Activated T-helper 2 cell treated with anti-CD3 and anti-CD28 coated beads, Interferon-gamma antibody, Interleukin-2, Interleukin-4, amounts not matched to agents 10 μg/mL and 5 μg/mL and 100 μg/mL, durations not matched to agents 14 hours and 24 hours and 36 hours (primary cell): ENCODE data around the gene CDHR4. TPM values are rescaled to one million over a fixed set of nuclear protein-coding genes. Genes with fewer than 3 reads are reported as not detected.
A peak's percentile ranks its signal among the peaks of the same experiment; 100 is the strongest.
"Not testable (repeated sequence)": the region's sequence is repeated elsewhere in the genome, so short reads cannot be mapped to it uniquely, and the experiment has no call there.

Experiments used
- DNase-seq: peaks from one replicate; pipeline ENCODE4 v3.0.0; 2021; ENCODE audit warnings: low spot score
- H3K27ac Mint-ChIP-seq: one replicate; pipeline ENCODE4 v1.8.0; 2021; ENCODE audit warnings: mixed read lengths
- H3K27me3 Mint-ChIP-seq: one replicate; pipeline ENCODE4 v1.8.0; 2021; ENCODE audit warnings: low read depth, mixed read lengths
- H3K36me3 Mint-ChIP-seq: one replicate; pipeline ENCODE4 v1.8.0; 2021; ENCODE audit warnings: low read depth, mixed read lengths
- H3K4me1 Mint-ChIP-seq: one replicate; pipeline ENCODE4 v1.8.0; 2021; ENCODE audit warnings: low read depth, mixed read lengths
- H3K4me3 Mint-ChIP-seq: one replicate; pipeline ENCODE4 v1.8.0; 2021; ENCODE audit warnings: low read depth, mild to moderate bottlenecking, moderate library complexity, mixed read lengths
- H3K9me3 Mint-ChIP-seq: one replicate; pipeline ENCODE4 v1.8.0; 2021; ENCODE audit warnings: mixed read lengths
- intact Hi-C: fragments of 100-400 bp; cut with micrococcal nuclease; formaldehyde crosslinking; loops from one replicate; pipeline ENCODE4 v1.15.1; 2023
- total RNA-seq: library from RNA; stranded (reverse); gene quantifications from 2 replicates; pipeline ENCODE4 v1.2.3, GENCODE V29; 2022

CDHR4 gene, protein sequence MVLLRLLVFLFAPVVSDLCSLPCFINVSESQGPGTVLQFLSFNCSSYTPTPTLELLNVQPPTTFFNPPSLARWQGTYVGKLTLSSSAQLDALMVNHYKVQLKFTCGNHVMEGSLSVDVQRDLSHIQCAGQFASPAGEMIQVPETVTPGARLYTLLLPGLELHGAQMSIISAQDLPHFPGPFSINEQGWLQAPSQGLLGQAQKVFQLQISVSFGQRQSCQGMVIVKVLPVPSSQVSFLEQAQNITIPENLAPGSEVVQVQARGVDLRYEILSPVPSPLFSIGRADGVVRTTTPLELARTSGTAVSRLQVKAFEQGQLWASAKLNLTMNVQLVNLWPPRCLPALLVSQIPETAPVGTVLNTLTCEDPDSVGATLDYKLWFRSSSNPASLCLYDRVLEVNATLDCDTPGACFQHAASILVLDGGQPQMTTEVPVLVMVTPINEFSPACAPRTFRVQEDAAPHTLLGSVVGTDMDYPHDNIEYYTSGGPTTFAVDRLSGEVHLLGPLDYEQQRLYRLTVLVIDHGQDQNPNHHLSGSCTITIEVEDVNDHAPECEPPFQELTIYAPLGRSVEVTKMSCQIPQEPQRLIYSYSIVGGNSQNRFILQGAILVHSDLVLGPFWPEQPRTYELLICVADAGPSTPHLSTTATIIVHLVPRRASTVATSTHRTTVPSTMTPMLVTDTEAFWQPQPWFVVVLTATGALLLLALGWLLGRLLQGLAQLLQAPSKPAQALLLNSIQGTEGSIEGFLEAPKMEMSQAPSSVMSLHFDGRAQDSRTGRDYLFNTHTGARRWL
- total RNA-seq: 0.16 TPM in 1 of 2 replicates, not detected in the other

DNA sequence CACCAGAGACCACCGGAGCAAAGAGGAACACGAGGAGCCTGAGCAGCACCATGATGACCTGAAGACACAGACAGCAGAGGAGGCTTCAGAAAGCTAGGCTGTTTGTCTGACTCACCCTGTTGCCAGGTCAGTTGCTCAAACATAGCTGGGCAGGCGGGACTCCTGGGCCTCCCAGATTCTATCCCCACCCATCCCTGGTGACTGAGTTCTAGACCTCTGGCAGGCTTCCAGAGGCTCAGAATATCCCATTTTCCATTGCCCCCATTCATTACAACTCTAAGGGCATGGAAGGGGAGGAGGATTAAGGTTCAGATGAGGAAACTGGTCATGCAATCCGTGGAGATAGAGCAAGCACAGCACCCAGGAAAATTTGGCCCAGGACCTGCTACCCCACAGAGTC, at the start of gene CDHR4:
Gene CDHR4, minus strand, starts transcription at position 113 of the 400 bp plus-strand sequence. Its CDS starts 61 bp downstream, at position 52.
- intact Hi-C loops: no loop called here
- Mint-ChIP-seq H3K9me3 (no peaks in the 10 kb centered on the region), H3K4me1 (peaks cover 7% of the 10 kb centered on the region), H3K4me3 (no peak within 1 kb of the TSS), H3K27me3 (peaks cover 19% of the 10 kb centered on the region), H3K36me3 (no peaks in the 10 kb centered on the region), H3K27ac (no peak within 1 kb of the TSS)
- no peak for DNase-seq

DNA sequence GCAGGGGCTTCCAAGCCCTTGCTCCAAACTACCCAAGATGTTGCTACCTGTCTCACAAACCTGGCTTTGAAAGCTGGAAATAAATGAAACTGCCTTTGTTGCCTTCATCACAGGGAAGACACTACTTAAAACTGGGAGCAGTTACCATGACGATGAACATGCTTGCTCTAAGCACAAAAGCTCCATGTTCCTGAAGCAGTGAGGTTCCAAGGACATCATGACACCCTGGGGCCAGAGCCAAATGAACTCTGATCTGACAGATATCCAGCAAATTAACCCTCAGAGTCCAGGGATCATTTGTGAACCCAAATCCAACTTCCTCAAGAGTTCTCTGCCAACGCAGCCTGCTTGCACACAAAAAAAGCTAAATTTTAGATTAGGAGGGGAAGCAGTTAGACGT, 46.0 kb upstream of the CDHR4 start:
- H3K4me1 Mint-ChIP-seq: no peaks in the 10 kb centered on the region
- no peaks in the 10 kb centered on the region for H3K27me3 Mint-ChIP-seq
- intact Hi-C loops: no loop called here
- no peaks in the 10 kb centered on the region for H3K9me3 Mint-ChIP-seq
- DNase-seq: no peak
- H3K27ac Mint-ChIP-seq: no peak overlapping the region
- peaks cover 15% of the 10 kb centered on the region for H3K36me3 Mint-ChIP-seq
- no peak overlapping the region for H3K4me3 Mint-ChIP-seq

DNA sequence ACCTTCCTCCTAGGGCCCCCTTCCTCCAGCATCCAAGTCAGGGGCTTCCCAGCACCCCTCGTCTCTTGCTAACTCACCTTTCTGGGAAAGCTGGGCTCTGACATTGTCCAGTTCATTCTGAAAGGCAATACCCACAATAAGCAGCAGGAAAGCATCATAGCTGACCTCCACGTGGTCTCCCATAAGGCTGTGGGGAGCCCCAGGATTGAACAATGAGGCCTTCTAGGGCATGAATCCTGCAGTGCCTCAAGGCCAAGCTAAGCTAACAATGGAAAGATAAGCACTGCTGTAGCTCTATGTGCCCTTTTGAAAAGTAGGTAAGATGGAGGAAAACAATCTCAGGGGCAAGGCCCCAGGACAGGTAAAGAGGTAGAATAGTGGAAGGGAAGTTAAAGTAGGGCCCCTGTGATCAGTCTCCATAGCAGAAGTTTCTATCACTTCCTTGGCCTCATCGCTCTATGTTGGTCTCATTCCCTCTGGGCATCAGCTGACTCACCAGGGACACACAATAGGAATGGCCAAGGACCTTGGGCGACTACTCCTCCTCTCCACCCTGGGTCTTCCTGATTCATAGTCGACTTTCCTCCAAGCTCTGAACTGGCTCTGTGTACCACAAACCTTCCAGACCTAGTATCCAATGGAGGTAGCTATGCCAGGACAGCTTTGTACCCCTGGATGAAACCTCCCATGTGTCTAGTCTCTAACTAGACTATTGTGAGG, 45.0 kb upstream of the CDHR4 start:
- no peak overlapping the region for H3K4me3 Mint-ChIP-seq
- H3K27ac Mint-ChIP-seq: no peak overlapping the region
- no peaks in the 10 kb centered on the region for H3K27me3 Mint-ChIP-seq
- intact Hi-C loops: no loop called here
- H3K36me3 Mint-ChIP-seq: peaks cover 12% of the 10 kb centered on the region
- no peaks in the 10 kb centered on the region for H3K9me3 Mint-ChIP-seq
- no peak for DNase-seq
- H3K4me1 Mint-ChIP-seq: no peaks in the 10 kb centered on the region

DNA sequence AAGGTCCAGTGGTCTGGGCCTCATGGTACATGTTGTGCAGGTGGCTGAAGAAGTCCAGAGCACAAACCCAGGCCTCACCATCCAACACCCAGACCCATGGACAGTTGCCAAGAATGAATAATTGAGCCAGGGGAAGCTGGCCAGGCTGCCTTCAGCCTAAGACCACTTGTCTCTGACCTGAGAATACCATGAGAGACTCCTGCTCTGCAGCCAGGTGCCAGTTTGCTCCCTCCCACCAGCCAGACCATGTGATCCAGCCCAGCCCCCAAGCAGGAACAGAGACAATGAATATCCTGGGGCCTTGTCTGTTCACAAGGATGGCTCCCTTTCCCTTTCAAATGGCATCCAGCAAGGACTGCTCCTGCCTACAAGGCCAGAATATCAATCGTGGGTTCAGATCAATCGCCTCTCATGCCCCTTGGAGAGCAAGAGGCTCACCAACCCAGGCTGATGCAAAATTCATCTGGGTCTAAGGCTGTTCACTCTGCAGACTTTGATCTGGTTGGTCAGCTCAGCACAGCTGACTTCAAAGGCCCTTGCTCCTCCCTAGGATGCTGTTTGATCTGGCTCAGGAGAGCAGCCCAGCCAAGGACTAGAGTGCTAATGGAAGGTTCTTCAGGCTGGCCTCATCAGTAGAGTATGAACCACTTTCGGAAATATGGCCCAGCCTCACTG, 43.3 kb upstream of the CDHR4 start:
- no peak for DNase-seq
- intact Hi-C loops: no loop called here
- Mint-ChIP-seq H3K36me3 (peaks cover 15% of the 10 kb centered on the region), H3K4me1 (peaks cover 1% of the 10 kb centered on the region), H3K27ac (no peak overlapping the region), H3K9me3 (no peaks in the 10 kb centered on the region), H3K4me3 (no peak overlapping the region), H3K27me3 (no peaks in the 10 kb centered on the region)

DNA sequence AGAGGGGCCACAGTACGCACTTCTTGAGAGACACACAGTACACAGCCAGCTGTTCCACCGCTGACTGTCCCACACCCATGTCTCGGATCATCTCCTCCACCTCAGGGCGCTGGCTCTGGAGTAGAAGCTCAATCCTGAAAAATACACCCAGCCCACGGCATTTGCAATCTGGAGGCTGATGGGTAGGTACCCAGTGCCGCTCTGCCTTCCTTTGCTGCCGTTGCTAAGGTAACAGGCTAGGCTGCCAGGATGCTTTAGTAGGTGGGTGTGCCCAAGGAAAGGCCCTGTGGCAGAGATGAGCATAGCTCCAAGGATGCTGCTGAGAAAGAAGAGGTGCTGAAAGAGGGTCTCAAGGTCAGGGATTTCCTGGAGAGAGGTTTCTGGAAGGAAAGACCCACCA, 42.1 kb upstream of the CDHR4 start:
- H3K4me3 Mint-ChIP-seq: no peak overlapping the region
- peaks cover 14% of the 10 kb centered on the region for H3K36me3 Mint-ChIP-seq
- intact Hi-C loops: no loop called here
- no peaks in the 10 kb centered on the region for H3K27me3 Mint-ChIP-seq
- no peak for DNase-seq
- H3K27ac Mint-ChIP-seq: no peak overlapping the region
- no peaks in the 10 kb centered on the region for H3K9me3 Mint-ChIP-seq
- H3K4me1 Mint-ChIP-seq: peaks cover 1% of the 10 kb centered on the region

DNA sequence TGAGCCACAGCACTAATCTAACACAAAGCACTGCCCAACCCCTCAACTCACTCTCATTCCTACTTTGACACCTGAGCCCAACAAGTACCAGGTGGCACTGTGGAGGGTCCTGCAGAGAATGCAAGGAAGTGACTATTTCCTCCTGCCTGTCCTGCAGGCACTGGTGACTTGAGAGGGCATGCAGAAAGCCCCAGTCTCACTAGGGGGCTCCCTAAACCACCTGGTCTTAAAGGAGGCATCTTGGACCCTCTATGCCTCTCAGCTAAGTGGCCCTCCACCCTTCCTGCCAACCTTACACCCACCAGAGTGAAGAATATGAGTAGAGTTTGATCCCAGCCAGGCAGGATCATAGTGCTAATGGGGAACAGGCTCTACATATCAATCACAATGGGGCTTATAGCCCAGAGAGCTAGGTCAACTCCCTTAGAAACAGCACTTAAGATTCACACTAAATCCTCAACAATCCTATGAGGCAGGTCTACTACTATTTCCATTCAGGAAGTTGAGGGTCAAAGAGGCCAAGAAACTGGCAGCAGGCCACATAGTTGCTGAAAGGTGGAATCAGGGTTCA, 41.5 kb upstream of the CDHR4 start:
- Mint-ChIP-seq H3K36me3 (peaks cover 11% of the 10 kb centered on the region), H3K27me3 (no peaks in the 10 kb centered on the region), H3K9me3 (no peaks in the 10 kb centered on the region), H3K4me1 (peaks cover 1% of the 10 kb centered on the region), H3K27ac (no peak overlapping the region), H3K4me3 (no peak overlapping the region)
- intact Hi-C loops: no loop called here
- no peak for DNase-seq

DNA sequence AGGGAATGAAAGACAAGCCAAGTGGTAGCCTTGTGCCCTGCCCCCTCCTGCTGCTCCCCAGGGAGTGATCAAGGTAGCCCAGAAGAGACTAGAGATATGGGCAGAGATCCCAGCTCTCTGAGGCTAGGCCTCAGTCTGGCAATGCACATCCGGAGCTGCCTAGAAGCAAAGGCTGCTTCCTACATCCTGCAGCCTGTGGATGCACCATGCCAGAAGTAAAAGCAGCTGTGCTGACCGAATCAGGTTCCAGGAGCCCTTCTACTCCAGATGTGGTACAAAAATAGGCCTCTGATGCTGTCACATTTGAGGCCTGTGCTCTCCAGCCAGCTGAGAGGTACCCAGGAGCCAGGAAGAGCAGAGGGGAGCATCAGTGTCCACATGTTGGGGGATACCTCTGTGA, 40.7 kb upstream of the CDHR4 start:
- no peaks in the 10 kb centered on the region for H3K9me3 Mint-ChIP-seq
- peaks cover 8% of the 10 kb centered on the region for H3K36me3 Mint-ChIP-seq
- peaks cover 1% of the 10 kb centered on the region for H3K4me1 Mint-ChIP-seq
- DNase-seq: no peak
- no peak overlapping the region for H3K4me3 Mint-ChIP-seq
- H3K27me3 Mint-ChIP-seq: no peaks in the 10 kb centered on the region
- intact Hi-C loops: no loop called here
- H3K27ac Mint-ChIP-seq: no peak overlapping the region

DNA sequence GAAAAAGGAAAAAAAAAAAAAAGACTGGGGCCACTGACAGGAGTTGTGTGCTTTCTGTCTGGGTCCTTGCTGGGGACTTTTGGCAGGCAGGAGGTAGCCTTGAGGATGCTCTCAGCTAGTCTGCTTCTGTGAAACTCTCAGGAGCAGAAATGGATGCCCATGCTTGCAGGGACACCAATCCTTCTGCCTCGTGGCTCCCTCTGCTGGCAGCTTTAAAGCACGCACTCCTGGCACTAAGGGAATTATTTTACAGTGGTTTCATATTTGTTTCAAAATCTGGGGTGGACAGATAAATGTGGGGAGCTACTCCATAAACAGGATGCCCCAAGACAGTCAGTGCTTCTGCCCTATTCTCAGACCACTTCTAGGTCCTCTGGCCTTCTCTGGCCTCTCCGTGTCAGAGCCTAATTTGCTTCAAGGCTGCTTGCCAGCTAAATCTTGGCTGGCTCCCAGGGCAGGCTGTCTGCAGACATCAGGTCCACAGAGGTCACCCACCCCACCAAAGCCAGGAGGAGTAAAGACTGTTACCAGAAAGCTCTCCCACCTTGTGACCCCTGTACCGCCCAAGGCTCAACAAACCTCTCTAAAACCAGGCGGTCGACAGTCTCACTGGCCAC, 39.6 kb upstream of the CDHR4 start:
- Mint-ChIP-seq H3K4me1 (peaks cover 1% of the 10 kb centered on the region), H3K9me3 (no peaks in the 10 kb centered on the region), H3K27me3 (no peaks in the 10 kb centered on the region), H3K36me3 (peaks cover 15% of the 10 kb centered on the region), H3K4me3 (no peak overlapping the region), H3K27ac (no peak overlapping the region)
- intact Hi-C loops: loop anchor here (1.0 to 2.0 kb wide), 4 partner anchors 24 to 300 kb away; no protein-coding TSS in a partner anchor
- peak; percentile 66 for DNase-seq

DNA sequence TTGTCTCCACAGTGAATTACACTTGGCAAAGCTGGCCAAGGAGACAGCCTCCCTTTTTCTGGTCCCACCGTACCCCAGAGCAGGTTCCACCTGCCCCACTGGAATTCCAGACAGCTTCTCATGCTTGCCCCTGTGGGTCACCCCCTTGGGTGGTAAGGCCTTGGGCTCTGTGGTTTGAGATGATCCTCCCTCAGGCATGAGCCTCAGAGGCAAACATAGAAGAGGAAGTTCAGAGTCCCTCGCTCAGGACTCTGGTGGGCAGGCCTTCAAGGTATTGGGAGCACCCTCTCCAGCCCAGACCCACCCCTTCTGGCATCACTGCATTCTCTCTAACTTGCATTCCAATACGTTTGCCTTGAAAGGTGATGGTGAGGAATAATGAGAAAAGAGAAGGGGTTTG, 31.7 kb upstream of the CDHR4 start:
- intact Hi-C loops: no loop called here
- H3K4me3 Mint-ChIP-seq: no peak overlapping the region
- H3K27ac Mint-ChIP-seq: no peak overlapping the region
- DNase-seq: no peak
- no peaks in the 10 kb centered on the region for H3K4me1 Mint-ChIP-seq
- H3K9me3 Mint-ChIP-seq: no peaks in the 10 kb centered on the region
- H3K36me3 Mint-ChIP-seq: peaks cover 36% of the 10 kb centered on the region
- no peaks in the 10 kb centered on the region for H3K27me3 Mint-ChIP-seq

DNA sequence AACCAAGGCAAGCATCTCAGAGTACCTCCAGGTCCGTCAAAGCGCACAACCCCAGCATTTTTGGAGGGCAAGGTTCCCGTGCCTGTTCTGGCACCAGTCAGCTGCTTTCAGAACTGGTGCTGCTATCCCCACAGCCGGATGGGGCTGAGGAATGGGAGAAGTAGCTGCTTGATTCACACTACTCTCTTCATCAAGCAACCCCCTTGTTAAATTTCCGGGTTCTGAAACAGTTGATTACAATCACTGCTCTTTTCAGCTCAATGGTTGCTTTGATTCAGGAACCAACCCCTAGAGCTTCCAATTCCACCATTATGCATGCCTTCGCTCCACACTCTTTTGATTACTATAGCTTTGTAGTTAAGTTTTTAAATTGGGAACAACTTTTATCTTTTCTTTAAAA, 26.3 kb upstream of the CDHR4 start:
- no peaks in the 10 kb centered on the region for H3K9me3 Mint-ChIP-seq
- DNase-seq: no peak
- H3K4me3 Mint-ChIP-seq: no peak overlapping the region
- H3K27ac Mint-ChIP-seq: no peak overlapping the region
- intact Hi-C loops: no loop called here
- H3K27me3 Mint-ChIP-seq: no peaks in the 10 kb centered on the region
- H3K36me3 Mint-ChIP-seq: peaks cover 15% of the 10 kb centered on the region
- no peaks in the 10 kb centered on the region for H3K4me1 Mint-ChIP-seq

DNA sequence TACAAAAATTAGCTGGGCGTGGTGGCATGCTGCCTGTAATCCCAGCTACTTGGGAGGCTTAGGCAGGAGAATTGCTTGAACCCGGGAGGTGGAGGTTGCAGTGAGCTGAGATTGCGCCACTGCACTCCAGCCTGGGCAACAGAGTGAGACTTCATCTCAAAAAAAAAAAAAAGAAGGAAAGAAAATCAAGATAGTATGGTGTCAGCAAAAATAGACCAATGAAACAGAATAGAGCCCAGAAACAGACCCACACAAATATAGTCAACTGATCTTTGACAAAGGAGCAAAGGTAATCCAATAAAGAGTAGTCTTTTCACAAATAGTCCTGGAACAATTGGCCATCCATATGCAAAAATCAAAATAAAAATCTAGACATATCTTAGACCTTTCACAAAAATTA, 23.5 kb upstream of the CDHR4 start:
- intact Hi-C loops, H3K36me3 Mint-ChIP-seq, H3K27ac Mint-ChIP-seq, H3K27me3 Mint-ChIP-seq, H3K9me3 Mint-ChIP-seq, DNase-seq, H3K4me3 Mint-ChIP-seq, H3K4me1 Mint-ChIP-seq: not testable (repeated sequence)
